Thyroid gland (tissue), 4 donors: ENCODE measurements around the gene KIF18A.

Experiments used
- CTCF ChIP-seq, 6 experiments: fragments of 200-600 bp in 3 of 6; fragments of 450-650 bp in 3 of 6; sonication (generic) in 3 of 6; IDR thresholded peaks; one replicate each; pipeline ENCODE4 v1.5.1; 2016 to 2019; ENCODE audit warnings: antibody characterized with exemption in 6 of 6, mild to moderate bottlenecking in 2 of 6, inconsistent platforms in 1 of 6, moderate library complexity in 1 of 6
- POLR2A ChIP-seq, 2 donors: fragments of 450-650 bp; IDR thresholded peaks; one replicate each; pipeline ENCODE4 v1.6.1; 2017; ENCODE audit warnings: antibody characterized with exemption in 2 of 2, mild to moderate bottlenecking in 2 of 2, moderate library complexity in 1 of 2

- no peak for TF ChIP-seq CTCF (IDR thresholded peaks at IDR 0.05)
- no peak for TF ChIP-seq POLR2A (IDR thresholded peaks at IDR 0.05)
These were observed 30.4 kb downstream of the KIF18A start for GRCh38 chr11:28077521-28077920.
